ENCODE measurements around the gene PIGR. TPM values are rescaled to one million over a fixed set of nuclear protein-coding genes. Genes with fewer than 3 reads are reported as not detected.

The PIGR gene
- total and polyA plus RNA-seq, 7 experiments from 2014 or later: not detected

- CTCF ChIA-PET: interaction anchor here (0.7 to 1.3 kb wide), 5 partner anchors 25 to 146 kb away, joined by 3 to 7 read pairs (median 3); no protein-coding TSS in a partner anchor
- no peak overlapping the region for H3K27ac Mint-ChIP-seq
- no peaks in the 10 kb centered on the region for H3K27me3 Mint-ChIP-seq
- intact Hi-C loops (cut with micrococcal nuclease): no loop called here
- H3K4me1 ChIP-seq (ENCODE audit: control insufficient read depth in 2 of 2, insufficient read depth in 2 of 2, low read length in 2 of 2): no peaks in the 10 kb centered on the region
- no peaks in the 10 kb centered on the region for H3K36me3 Mint-ChIP-seq
- no peaks in the 10 kb centered on the region for H3K9me3 Mint-ChIP-seq
- no peak overlapping the region for H3K4me3 Mint-ChIP-seq
- POLR2A ChIA-PET: interaction anchor here (0.6 kb wide), 1 partner anchor 18 kb away, joined by 3 read pairs; no protein-coding TSS in a partner anchor
- DNase-seq: no peak
- H3K4me1 Mint-ChIP-seq: peaks cover 0 to 21% (median 0%) of the 10 kb centered on the region in 7 donors
- H3K36me3 ChIP-seq (ENCODE audit: control insufficient read depth in 2 of 3, insufficient read depth in 3 of 3, low read length in 3 of 3): no peaks in the 10 kb centered on the region
- no peak overlapping the region for H3K4me3 ChIP-seq (ENCODE audit: low read length)
- no peaks in the 10 kb centered on the region for H3K27me3 ChIP-seq (ENCODE audit: control insufficient read depth in 2 of 2, insufficient read depth in 2 of 2, low read length in 2 of 2)
- H3K27ac ChIP-seq (ENCODE audit: low read depth, low read length): no peak overlapping the region
- H3K9me3 ChIP-seq (ENCODE audit: control insufficient read depth in 2 of 3, low read length in 3 of 3): no peaks in the 10 kb centered on the region
- ATAC-seq: no peak
Observed at GRCh38 chr1:206955476-206956451, 9.5 kb upstream of the PIGR start.

DNA sequence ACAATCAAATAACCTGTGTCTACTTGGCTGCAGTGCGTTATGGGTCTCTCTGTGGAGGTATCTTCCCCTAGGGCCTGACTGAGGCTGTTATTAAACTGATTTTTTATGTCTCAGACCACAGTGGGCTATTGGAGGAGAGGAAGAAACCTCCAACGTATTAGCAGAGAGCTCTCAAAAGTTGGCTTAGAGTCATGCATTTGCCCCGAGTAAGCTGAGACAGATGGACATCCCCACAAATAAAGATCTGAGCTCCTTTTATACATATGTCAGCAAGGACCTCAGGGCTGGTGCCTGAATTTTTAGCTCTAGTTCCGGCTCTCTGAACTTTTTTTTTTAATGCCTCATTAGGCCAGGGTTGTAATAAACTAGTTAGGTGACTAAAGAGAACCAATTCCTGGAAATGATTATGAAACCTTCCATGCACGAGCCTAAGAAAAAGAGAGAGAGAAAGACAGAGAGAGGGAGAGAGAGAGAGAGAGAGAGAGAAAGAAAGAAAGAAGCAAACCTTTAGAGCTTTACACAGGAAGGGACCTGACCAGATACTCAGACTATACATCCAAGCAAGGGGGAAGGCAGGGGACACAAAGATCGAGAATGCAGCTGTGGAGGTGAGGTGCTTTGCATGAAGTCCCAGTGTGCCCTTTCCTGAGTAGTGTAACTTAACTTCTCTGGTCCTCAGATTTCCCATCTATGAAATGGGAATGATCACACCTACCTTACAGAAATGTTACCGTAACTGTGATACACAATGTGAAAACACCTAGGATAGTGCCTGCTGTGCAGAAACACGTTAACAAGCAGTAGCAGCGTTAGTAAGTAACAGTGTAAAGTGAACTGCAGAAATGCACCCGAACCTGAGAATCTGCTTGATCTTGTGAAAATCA lies 8.4 kb upstream of the PIGR start:
- no peaks in the 10 kb centered on the region for H3K4me1 ChIP-seq (ENCODE audit: control insufficient read depth in 2 of 2, insufficient read depth in 2 of 2, low read length in 2 of 2)
- no peaks in the 10 kb centered on the region for H3K9me3 ChIP-seq (ENCODE audit: control insufficient read depth in 2 of 3, low read length in 3 of 3)
- H3K27me3 Mint-ChIP-seq: no peaks in the 10 kb centered on the region
- POLR2A ChIA-PET: interaction anchor here (1.2 kb wide), 1 partner anchor 9 kb away, joined by 3 read pairs; no protein-coding TSS in a partner anchor
- H3K4me3 ChIP-seq (ENCODE audit: low read length): no peak overlapping the region
- no peak overlapping the region for H3K27ac ChIP-seq (ENCODE audit: low read depth, low read length)
- H3K27ac Mint-ChIP-seq: no peak overlapping the region
- H3K36me3 ChIP-seq (ENCODE audit: control insufficient read depth in 2 of 3, insufficient read depth in 3 of 3, low read length in 3 of 3): no peaks in the 10 kb centered on the region
- intact Hi-C loops (cut with micrococcal nuclease): no loop called here
- peaks cover 0 to 21% (median 0%) of the 10 kb centered on the region in 7 donors for H3K4me1 Mint-ChIP-seq
- H3K9me3 Mint-ChIP-seq: peaks cover 0 to 6% (median 0%) of the 10 kb centered on the region in 11 donors
- CTCF ChIA-PET: interaction anchor here (0.7 to 1.3 kb wide), 6 partner anchors 24 to 500 kb away, joined by 3 to 7 read pairs (median 4); partner anchors contain the start of gene CR2
- H3K27me3 ChIP-seq (ENCODE audit: control insufficient read depth in 2 of 2, insufficient read depth in 2 of 2, low read length in 2 of 2): no peaks in the 10 kb centered on the region
- no peak overlapping the region for H3K4me3 Mint-ChIP-seq
- DNase-seq (no peak), ATAC-seq (no peak)
- H3K36me3 Mint-ChIP-seq: peaks cover 0 to 5% (median 0%) of the 10 kb centered on the region in 5 donors

DNA sequence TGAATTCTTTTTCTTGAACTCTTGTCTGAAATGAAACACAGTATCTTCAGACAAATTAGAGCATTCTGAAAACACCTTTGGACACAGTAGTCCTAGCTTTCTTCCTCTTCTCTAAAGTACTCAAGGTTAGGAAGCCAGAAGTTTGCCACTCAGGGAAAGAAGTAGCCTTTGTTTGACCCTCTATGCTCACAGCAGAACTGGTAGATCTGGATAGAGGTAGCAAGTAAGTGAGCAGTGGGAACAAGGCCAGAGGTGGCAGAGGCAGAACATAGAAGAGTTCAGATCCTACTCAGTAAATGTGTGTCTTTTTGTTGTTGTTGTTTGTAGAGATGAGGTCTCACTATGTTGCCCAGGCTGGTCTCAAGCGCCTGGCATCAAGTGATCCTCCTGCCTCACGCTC lies 7.4 kb upstream of the PIGR start:
- POLR2A ChIA-PET: interaction anchor here (1.2 kb wide), 1 partner anchor 10 kb away, joined by 3 read pairs; no protein-coding TSS in a partner anchor
- CTCF ChIA-PET: no interaction called here
- DNase-seq (no peak), ATAC-seq (no peak)
- Histone ChIP-seq H3K27me3 (ENCODE audit: control insufficient read depth in 2 of 2, insufficient read depth in 2 of 2, low read length in 2 of 2) (no peaks in the 10 kb centered on the region), H3K4me1 (ENCODE audit: control insufficient read depth in 2 of 2, insufficient read depth in 2 of 2, low read length in 2 of 2) (no peaks in the 10 kb centered on the region), H3K9me3 (ENCODE audit: control insufficient read depth in 2 of 3, low read length in 3 of 3) (no peaks in the 10 kb centered on the region), H3K27ac (ENCODE audit: low read depth, low read length) (no peak overlapping the region), H3K4me3 (ENCODE audit: low read length) (no peak overlapping the region), H3K36me3 (ENCODE audit: control insufficient read depth in 2 of 3, insufficient read depth in 3 of 3, low read length in 3 of 3) (no peaks in the 10 kb centered on the region)
- peaks cover 0 to 4% (median 0%) of the 10 kb centered on the region in 5 donors for H3K27me3 Mint-ChIP-seq
- no peak overlapping the region for H3K27ac Mint-ChIP-seq
- H3K36me3 Mint-ChIP-seq: peaks cover 0 to 5% (median 0%) of the 10 kb centered on the region in 5 donors
- H3K4me1 Mint-ChIP-seq: peaks cover 0 to 21% (median 0%) of the 10 kb centered on the region in 7 donors
- intact Hi-C loops (cut with micrococcal nuclease): no loop called here
- H3K4me3 Mint-ChIP-seq: no peak overlapping the region
- H3K9me3 Mint-ChIP-seq: peaks cover 0 to 6% (median 0%) of the 10 kb centered on the region in 11 donors

- Histone ChIP-seq H3K27me3 (ENCODE audit: control insufficient read depth in 2 of 2, insufficient read depth in 2 of 2, low read length in 2 of 2) (no peaks in the 10 kb centered on the region), H3K27ac (ENCODE audit: low read depth, low read length) (no peak overlapping the region), H3K4me3 (ENCODE audit: low read length) (no peak overlapping the region), H3K4me1 (ENCODE audit: control insufficient read depth in 2 of 2, insufficient read depth in 2 of 2, low read length in 2 of 2) (no peaks in the 10 kb centered on the region), H3K36me3 (ENCODE audit: control insufficient read depth in 2 of 3, insufficient read depth in 3 of 3, low read length in 3 of 3) (no peaks in the 10 kb centered on the region), H3K9me3 (ENCODE audit: control insufficient read depth in 2 of 3, low read length in 3 of 3) (no peaks in the 10 kb centered on the region)
- intact Hi-C loops (cut with micrococcal nuclease): no loop called here
- POLR2A ChIA-PET: no interaction called here
- CTCF ChIA-PET: no interaction called here
- H3K27me3 Mint-ChIP-seq: peaks cover 0 to 5% (median 0%) of the 10 kb centered on the region in 5 donors
- no peak overlapping the region for H3K4me3 Mint-ChIP-seq
- no peak overlapping the region for H3K27ac Mint-ChIP-seq
- H3K4me1 Mint-ChIP-seq: peaks cover 0 to 21% (median 0%) of the 10 kb centered on the region in 7 donors
- H3K9me3 Mint-ChIP-seq: peaks cover 0 to 6% (median 0%) of the 10 kb centered on the region in 11 donors
- DNase-seq: no peak
- ATAC-seq: no peak
- H3K36me3 Mint-ChIP-seq: peaks cover 0 to 5% (median 0%) of the 10 kb centered on the region in 5 donors
Observed at GRCh38 chr1:206953126-206953525, 6.9 kb upstream of the PIGR start.

GRCh38 chr1:206952171-206952570 lies 5.9 kb upstream of the PIGR start:
- peaks cover 0 to 9% (median 0%) of the 10 kb centered on the region in 5 donors for H3K27me3 Mint-ChIP-seq
- Histone ChIP-seq H3K36me3 (ENCODE audit: control insufficient read depth in 2 of 3, insufficient read depth in 3 of 3, low read length in 3 of 3) (no peaks in the 10 kb centered on the region), H3K9me3 (ENCODE audit: control insufficient read depth in 2 of 3, low read length in 3 of 3) (no peaks in the 10 kb centered on the region), H3K4me3 (ENCODE audit: low read length) (no peak overlapping the region), H3K27ac (ENCODE audit: low read depth, low read length) (no peak overlapping the region), H3K27me3 (ENCODE audit: control insufficient read depth in 2 of 2, insufficient read depth in 2 of 2, low read length in 2 of 2) (no peaks in the 10 kb centered on the region), H3K4me1 (ENCODE audit: control insufficient read depth in 2 of 2, insufficient read depth in 2 of 2, low read length in 2 of 2) (no peaks in the 10 kb centered on the region)
- H3K9me3 Mint-ChIP-seq: peaks cover 0 to 6% (median 0%) of the 10 kb centered on the region in 11 donors
- no peak overlapping the region for H3K4me3 Mint-ChIP-seq
- CTCF ChIA-PET: interaction anchor here (0.5 kb wide), 1 partner anchor 845 kb away, joined by 3 read pairs; no protein-coding TSS in a partner anchor
- H3K36me3 Mint-ChIP-seq: peaks cover 0 to 5% (median 0%) of the 10 kb centered on the region in 5 donors
- POLR2A ChIA-PET: interaction anchor here (0.5 to 1.0 kb wide), 3 partner anchors 15 to 67 kb away, joined by 3 to 6 read pairs (median 3); no protein-coding TSS in a partner anchor
- intact Hi-C loops (cut with micrococcal nuclease): no loop called here
- ATAC-seq: peak; percentile 78
- peak overlapping the region in 1 of 9 donors; percentile 11 for H3K27ac Mint-ChIP-seq
- peaks cover 0 to 21% (median 0%) of the 10 kb centered on the region in 7 donors for H3K4me1 Mint-ChIP-seq
- DNase-seq: no peak
